ENCODE results near the gene RUNDC3A.

The RUNDC3A gene

DNA sequence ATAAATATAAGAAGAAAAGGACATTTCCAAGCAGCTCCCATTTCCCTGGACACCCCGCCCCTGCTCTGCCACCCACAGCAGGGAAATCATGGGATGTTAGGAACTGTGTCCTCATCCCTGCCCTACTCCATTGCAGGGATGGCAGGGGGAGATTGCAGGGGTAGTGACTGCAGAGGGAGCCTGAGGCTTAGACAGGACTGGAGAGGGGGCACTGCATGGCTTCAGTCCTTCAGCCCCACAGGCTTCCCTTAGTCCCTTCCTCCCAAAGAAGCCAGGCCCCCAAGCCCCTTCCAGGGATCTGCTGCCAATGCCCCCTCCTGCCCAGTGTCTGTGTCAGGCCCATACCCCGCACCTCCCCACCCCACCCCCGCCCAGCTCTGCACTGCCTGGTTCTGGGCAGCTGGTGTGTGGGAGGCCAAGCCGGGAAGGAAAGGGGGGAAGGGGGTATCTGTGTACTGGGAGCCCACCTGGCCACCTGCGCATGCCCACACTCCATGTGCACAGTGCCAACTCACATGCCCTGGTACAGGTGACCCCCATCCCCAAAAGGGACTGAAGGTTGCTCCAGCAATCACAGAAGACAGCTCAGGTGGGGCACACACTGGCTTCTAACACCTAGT, 3.3 kb downstream of the RUNDC3A start:
- TF ChIP-seq, protein P1, sequence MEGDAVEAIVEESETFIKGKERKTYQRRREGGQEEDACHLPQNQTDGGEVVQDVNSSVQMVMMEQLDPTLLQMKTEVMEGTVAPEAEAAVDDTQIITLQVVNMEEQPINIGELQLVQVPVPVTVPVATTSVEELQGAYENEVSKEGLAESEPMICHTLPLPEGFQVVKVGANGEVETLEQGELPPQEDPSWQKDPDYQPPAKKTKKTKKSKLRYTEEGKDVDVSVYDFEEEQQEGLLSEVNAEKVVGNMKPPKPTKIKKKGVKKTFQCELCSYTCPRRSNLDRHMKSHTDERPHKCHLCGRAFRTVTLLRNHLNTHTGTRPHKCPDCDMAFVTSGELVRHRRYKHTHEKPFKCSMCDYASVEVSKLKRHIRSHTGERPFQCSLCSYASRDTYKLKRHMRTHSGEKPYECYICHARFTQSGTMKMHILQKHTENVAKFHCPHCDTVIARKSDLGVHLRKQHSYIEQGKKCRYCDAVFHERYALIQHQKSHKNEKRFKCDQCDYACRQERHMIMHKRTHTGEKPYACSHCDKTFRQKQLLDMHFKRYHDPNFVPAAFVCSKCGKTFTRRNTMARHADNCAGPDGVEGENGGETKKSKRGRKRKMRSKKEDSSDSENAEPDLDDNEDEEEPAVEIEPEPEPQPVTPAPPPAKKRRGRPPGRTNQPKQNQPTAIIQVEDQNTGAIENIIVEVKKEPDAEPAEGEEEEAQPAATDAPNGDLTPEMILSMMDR (IDR thresholded peaks at IDR 0.05; ENCODE audit: low read depth, low read length, missing control alignments) = no peak
- in situ Hi-C loops (cut with HindIII; ENCODE audit: low sequenced_read_pairs) = loop anchor here (5.0 kb wide), 2 partner anchors 39 to 104 kb away; no protein-coding TSS in a partner anchor
- no peak for DNase-seq (ENCODE audit: low read depth)
- H3K4me3 ChIP-seq (ENCODE audit: low read depth, low read length) = no peak overlapping the region

DNA sequence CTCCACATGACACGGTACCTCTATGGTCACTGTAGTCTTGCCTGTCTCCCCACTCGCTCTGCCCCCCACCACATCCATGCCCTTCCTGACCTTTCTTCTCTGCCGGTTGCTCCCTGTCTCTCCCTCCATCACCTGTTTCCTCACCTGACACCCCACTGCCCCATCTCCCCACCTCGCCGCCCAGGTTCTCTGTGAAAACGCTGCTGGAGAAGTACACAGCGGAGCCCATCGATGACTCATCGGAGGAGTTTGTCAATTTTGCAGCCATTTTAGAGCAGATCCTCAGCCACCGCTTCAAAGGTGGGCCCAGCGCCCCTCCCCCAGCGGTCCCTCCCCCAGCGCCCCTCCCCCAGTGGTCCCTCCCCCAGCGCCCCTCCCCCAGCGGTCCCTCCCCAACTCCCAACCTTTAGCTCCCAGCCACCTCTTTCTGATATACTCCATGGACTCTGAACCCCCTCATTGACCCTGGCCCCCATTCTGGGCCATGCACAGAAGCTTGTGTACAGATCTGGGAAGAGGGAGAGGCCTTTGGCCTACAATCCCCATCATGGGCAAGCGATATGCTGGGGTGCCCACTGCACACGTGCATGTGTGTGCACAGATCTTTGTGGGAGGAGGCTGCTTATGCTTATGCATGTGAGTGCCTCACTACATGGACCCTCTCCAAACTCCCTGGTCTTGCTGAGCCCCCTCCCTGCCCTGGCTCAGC, 4.1 kb downstream of the RUNDC3A start:
- TF ChIP-seq, protein P1 (IDR thresholded peaks at IDR 0.05; ENCODE audit: low read depth, low read length, missing control alignments) = no peak
- in situ Hi-C loops (cut with HindIII; ENCODE audit: low sequenced_read_pairs) = loop anchor here (5.0 kb wide), 2 partner anchors 40 to 105 kb away; no protein-coding TSS in a partner anchor
- no peak overlapping the region for H3K4me3 ChIP-seq (ENCODE audit: low read depth, low read length)
- no peak for DNase-seq (ENCODE audit: low read depth)

DNA sequence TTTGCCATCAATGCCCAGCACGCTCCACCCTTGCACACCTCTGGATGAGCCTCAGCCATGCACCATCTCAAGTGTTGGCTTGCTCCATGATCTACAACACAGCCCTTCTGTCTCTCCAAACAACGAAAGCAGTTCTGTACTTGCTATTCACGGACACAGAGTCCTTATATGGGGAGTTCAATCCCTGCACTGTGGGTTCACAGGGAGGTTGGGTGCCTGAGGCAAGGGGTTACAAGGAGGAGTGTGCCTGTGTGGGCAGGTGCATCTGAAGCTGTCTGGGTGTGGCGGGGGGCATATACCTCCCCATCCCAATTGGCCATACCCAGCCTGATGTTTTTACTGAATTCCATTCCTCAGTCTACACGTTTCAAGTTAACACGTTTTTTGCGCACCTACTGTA, 5.6 kb downstream of the RUNDC3A start:
- TF ChIP-seq, protein P1 (IDR thresholded peaks at IDR 0.05; ENCODE audit: low read depth, low read length, missing control alignments) = no peak
- DNase-seq (ENCODE audit: low read depth) = no peak
- in situ Hi-C loops (cut with HindIII; ENCODE audit: low sequenced_read_pairs) = loop anchor here (5.0 kb wide), 2 partner anchors 42 to 107 kb away; no protein-coding TSS in a partner anchor
- H3K4me3 ChIP-seq (ENCODE audit: low read depth, low read length) = no peak overlapping the region

DNA sequence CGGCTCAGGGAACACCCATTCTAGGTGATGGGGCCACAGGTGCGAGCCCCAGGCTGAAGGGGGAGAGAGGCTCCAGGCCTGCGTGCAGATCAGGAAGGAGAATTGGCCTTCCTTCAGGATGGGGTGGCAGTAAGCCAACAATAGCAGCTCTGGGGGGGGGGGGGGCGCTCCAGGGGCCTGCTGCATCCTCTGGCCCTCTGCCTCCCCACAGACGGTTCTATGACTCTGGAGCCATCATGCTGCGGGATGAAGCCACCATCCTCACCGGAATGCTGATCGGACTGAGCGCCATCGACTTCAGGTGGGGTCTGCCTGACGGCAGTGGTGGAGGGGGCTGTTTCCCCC, 6.1 kb downstream of the RUNDC3A start:
- no peak for DNase-seq (ENCODE audit: low read depth)
- in situ Hi-C loops (cut with HindIII; ENCODE audit: low sequenced_read_pairs) = loop anchor here (5.0 kb wide), 2 partner anchors 42 to 107 kb away; no protein-coding TSS in a partner anchor
- no peak overlapping the region for H3K4me3 ChIP-seq (ENCODE audit: low read depth, low read length)
- TF ChIP-seq, protein P1 (IDR thresholded peaks at IDR 0.05; ENCODE audit: low read depth, low read length, missing control alignments) = no peak

DNA sequence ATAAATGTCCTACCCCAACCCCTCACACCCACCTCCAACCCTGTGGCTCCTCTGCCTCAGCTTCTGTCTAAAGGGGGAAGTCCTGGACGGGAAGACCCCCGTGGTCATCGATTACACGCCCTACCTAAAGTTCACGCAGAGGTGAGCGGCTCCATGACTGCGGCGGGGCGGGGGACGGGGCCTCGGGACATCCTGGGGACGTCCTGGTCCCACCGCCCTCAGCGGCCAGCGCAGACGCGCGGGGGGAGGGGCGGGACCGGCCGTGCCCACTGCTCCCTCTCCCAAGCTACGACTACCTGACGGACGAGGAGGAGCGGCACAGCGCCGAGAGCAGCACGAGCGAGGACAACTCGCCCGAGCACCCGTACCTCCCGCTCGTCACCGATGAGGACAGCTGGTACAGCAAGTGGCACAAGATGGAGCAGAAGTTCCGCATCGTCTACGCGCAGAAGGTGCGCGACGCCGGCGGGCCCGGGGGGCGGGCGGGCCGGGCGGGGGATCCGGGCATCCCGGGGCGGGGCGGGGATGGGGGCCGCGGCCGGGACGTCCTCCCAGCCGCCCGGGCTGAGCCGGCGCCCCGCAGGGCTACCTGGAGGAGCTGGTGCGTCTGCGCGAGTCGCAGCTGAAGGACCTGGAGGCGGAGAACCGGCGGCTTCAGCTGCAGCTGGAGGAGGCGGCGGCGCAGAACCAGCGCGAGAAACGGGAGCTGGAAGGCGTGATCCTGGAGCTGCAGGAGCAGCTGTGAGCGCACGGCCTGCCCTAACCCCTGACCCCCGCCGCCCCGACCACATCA, 6.7 kb downstream of the RUNDC3A start:
- in situ Hi-C loops (cut with HindIII; ENCODE audit: low sequenced_read_pairs) = loop anchor here (5.0 kb wide), 2 partner anchors 43 to 108 kb away; no protein-coding TSS in a partner anchor
- no peak for DNase-seq (ENCODE audit: low read depth)
- TF ChIP-seq, protein P1 (IDR thresholded peaks at IDR 0.05; ENCODE audit: low read depth, low read length, missing control alignments) = no peak
- peak overlapping the region; percentile 19 for H3K4me3 ChIP-seq (ENCODE audit: low read depth, low read length)

Measured in astrocyte of the cerebellum (primary cell).